ENCODE data around the gene C6orf58. TPM values are rescaled to one million over a fixed set of nuclear protein-coding genes. Genes with fewer than 3 reads are reported as not detected.

Gene C6orf58
- polyA plus RNA-seq, 1 of the 3 experiments (the other 2 are of a cell fraction), result 0.07 TPM

DNA sequence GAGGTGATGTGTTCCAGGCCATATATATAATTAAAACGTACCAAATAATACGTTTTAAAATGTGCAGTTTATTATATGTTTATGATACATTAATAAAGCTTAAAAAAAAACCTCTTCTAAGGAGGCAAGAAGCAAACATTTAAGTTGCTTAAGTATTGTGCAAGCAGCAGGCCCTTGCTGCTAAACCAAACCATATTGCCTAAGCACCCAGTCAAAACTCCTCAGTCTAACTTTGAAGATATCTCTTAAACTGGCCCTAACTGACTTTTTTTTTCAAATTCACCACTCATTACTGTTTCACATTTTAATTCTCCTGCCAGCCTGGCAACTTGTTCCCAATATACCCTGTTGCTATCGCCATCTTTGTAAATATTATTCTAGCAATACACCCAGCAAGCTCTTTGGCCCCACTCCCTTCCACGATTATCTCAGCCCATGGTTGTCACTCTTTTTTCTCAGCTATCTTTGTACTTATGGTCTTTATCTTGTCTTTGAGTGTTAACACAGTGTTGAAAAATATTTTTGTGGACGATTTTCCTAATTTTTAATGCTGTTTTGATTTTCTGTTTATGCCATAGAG, 60.9 kb downstream of the C6orf58 start:
- no peaks in the 10 kb centered on the region; the same call in 1 of the 2 replicates for H3K27me3 ChIP-seq (ENCODE audit: insufficient read depth)
- no peaks in the 10 kb centered on the region; a peak in 1 of 4 replicates for H3K4me1 ChIP-seq (ENCODE audit: control insufficient read depth in 1 of 2, insufficient read depth in 2 of 2, low read depth in 1 of 2, low read length in 1 of 2)
- H3K4me3 ChIP-seq (ENCODE audit: low read depth in 2 of 2, low read length in 1 of 2), result no peak overlapping the region
- no peaks in the 10 kb centered on the region for H3K36me3 ChIP-seq (replicated peaks in 1 of 2; ENCODE audit: control insufficient read depth in 1 of 2, insufficient read depth in 2 of 2, low read length in 1 of 2)
- ChIA-PET POLR2A (no interaction called here), CTCF (no interaction called here)
- no peak overlapping the region for H2AFZ ChIP-seq (ENCODE audit: low read depth)
- no peak overlapping the region for H3K4me2 ChIP-seq
- H3K9ac ChIP-seq, result no peak overlapping the region
- H3K27ac ChIP-seq (ENCODE audit: low read depth in 2 of 2, low read length in 1 of 2), result no peak overlapping the region
- TF ChIP-seq MXI1 (IDR thresholded peaks at IDR 0.05; ENCODE audit: low read depth, low read length) (no peak), RAD21 (IDR thresholded peaks at IDR 0.05; ENCODE audit: low read length) (no peak), RXRA (IDR thresholded peaks at IDR 0.05; ENCODE audit: borderline replicate concordance, low read depth) (no peak)
- TF ChIP-seq, protein P1, sequence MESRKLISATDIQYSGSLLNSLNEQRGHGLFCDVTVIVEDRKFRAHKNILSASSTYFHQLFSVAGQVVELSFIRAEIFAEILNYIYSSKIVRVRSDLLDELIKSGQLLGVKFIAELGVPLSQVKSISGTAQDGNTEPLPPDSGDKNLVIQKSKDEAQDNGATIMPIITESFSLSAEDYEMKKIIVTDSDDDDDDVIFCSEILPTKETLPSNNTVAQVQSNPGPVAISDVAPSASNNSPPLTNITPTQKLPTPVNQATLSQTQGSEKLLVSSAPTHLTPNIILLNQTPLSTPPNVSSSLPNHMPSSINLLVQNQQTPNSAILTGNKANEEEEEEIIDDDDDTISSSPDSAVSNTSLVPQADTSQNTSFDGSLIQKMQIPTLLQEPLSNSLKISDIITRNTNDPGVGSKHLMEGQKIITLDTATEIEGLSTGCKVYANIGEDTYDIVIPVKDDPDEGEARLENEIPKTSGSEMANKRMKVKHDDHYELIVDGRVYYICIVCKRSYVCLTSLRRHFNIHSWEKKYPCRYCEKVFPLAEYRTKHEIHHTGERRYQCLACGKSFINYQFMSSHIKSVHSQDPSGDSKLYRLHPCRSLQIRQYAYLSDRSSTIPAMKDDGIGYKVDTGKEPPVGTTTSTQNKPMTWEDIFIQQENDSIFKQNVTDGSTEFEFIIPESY (IDR thresholded peaks at IDR 0.05; ENCODE audit: borderline replicate concordance, low read depth), result no peak
- WGBS (ENCODE audit: low lambda C conversion rate), result 10% methylated on average over 5 of the region's 5 CpGs
- no peaks in the 10 kb centered on the region for H3F3A ChIP-seq (replicated peaks; ENCODE audit: insufficient read depth)
- H3K9me3 ChIP-seq, result no peaks in the 10 kb centered on the region; the same call in 1 of the 2 replicates
- no peaks in the 10 kb centered on the region for H3K9me2 ChIP-seq
- H3K79me2 ChIP-seq (ENCODE audit: insufficient read depth), result no peaks in the 10 kb centered on the region
- no peak for DNase-seq
- H4K20me1 ChIP-seq (ENCODE audit: insufficient read depth), result no peaks in the 10 kb centered on the region

Other genes starting within 250 kb of the C6orf58 start
- gene ECHDC1, start 233.6 kb upstream of the C6orf58 start, polyA plus RNA-seq (2012; rRNA removed), result 23.3 and 36.1 TPM in 2 replicates
- 4.0 and 5.9 TPM in 2 replicates for gene KIAA0408, start 117.8 kb upstream of the C6orf58 start, polyA plus RNA-seq (2012; rRNA removed)